OCI-M2 (cell line): Measurements from ENCODE around the gene SMC4.
"Not testable (repeated sequence)": the region's sequence is repeated elsewhere in the genome, so short reads cannot be mapped to it uniquely, and the experiment has no call there.

Experiments
- DNase-seq: peaks from one replicate; lab custom pipeline; 2025; ENCODE audit not compliant: unreplicated experiment; lab: John Stamatoyannopoulos, UW

SMC4 gene

DNA sequence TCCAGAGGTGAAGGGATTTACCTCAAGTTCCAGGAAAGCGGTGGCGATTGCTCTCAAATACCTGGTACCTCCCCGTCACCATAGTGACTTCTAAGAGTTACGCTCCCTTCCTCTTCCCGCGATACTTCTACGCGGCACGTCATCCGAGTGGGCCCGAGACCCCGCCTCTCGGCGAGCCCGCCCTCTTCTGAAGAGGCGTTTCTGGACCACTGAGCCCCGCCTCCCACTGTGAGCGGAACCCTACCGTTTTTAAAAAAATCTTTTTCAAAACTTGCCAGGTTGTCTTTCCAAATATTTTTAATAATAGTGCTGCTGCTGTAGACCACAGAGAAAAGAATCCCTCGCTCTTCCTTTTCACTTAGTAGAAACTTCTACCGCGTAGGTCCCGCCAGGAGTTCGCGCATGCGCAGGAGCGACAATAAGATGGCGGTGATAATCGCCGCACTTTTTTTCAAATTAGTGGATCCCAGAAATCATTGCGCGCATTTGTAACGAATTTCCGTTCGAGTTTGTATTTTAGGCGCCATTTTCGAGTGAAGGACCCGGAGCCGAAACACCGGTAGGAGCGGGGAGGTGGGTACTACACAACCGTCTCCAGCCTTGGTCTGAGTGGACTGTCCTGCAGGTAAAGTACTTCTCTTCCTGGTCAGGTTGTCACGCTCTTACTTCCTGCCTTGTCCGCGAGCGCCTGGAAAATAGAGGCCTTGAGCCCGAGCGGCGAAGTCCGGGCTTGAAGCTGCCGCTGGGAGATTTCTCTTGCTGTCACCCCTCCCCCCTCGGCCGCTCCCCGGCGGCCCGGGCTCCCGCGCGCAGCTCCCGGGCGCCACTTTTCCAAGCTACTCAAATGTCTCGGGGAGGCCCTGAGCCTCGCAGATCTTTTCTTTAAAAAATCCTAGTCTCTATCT, at the start of gene SMC4, which contains the start of gene IFT80:
Gene SMC4 (plus strand): TSS at position 526 of the 905 bp plus-strand sequence. CDS start 1,177 bp downstream, outside the sequence.
Gene IFT80 (minus strand): TSS at position 101 of the 905 bp plus-strand sequence. CDS start 14,625 bp downstream, outside the sequence.
- DNase-seq = peak; percentile 62

DNA sequence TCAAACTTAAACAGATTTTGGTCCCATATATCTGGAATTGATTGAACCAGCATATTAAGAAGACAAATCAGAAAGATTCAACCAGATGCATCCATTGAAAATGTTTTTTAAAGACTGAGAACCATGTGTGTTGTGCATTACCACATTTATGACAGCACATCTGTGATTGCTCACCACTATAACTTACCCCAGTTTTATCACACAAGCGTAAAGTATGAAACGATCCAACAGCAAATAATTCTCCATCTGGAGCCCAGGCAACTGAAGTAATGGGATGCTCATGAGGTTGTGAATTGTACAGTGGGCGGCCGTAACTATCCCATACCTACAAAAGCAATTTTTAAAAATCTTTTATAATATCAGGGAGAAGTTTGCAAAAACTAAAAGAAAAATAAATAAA, 43.6 kb upstream of the SMC4 start:
- DNase-seq = no peak

DNA sequence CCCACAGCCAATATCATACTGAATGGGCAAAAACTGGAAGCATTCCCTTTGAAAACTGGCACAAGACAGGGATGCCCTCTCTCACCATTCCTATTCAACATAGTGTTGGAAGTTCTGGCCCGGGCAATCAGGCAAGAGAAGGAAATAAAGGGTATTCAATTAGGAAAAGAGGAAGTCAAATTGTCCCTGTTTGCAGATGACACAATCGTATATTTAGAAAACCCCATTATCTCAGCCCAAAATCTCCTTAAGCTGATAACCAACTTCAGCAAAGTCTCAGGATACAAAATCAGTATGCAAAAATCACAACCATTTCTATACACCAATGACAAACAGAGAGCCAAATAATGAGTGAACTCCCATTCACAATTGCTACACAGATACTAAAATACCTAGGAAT, 36.6 kb upstream of the SMC4 start:
- DNase-seq = not testable (repeated sequence)

DNA sequence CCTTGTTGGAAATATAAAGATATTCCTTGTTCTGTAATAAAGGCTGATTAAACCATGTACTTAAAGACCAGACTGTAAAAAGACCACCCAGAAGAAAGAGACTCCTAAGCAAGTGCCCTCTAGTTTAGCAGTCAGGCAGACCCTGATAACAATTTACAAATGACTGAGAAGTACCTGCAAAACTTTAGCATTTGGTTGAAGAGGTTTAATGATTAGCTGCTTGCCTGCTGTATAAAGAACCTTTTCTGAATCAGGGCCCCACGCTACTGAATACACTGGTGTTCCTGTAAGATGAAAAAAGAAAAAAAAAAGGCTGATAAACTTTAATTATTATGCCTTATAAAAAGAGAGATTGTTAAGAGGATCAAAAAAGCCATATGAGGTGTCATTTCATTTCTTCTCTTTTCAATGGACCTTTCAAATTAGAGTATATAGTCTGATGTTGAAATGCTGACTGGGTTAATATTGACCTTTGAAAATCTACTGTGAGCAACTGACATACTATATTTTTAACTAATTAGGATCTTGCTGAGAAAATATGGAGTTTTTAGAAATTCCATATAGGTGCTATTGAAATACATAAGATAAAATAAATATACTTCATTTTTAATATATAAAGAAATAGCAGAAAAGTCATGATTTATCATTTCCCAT, 33.5 kb upstream of the SMC4 start:
- DNase-seq = no peak

DNA sequence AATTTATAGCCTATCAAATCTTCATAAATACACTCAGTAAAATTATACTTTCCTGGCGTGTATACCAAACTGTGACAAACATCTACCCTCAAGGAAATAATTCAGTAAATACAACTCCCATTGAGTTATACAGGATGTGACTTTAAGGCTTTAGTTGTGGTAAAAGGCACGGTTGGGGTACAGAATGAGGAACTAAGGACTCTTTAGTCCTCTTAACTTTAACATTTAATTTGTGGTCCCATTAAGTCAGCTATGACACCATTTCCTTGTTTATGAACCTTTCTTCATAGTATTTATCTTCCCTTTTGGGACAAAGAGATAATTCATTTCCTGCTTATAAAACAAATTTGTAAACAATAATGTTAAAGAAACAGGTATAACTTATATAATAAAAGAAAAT, 30.6 kb upstream of the SMC4 start:
- DNase-seq = no peak

DNA sequence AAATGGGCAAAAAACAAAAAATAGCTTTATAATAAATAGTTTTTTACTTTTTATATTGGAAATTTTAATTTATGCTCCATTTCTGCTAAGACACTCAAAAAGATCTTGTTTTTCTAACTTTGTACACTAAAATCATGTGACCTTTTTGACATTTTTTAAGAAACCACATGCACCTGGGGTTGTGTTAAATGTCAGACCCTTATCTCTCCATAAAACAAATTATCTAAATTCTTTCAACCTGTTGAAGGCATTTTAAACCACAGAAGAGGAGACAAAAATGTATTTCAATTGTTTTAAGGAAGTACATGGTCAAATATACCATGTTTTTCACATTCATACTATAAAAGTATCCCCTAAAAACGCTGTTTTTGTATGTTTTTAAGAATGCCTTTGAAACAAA, 29.7 kb upstream of the SMC4 start:
- no peak for DNase-seq

DNA sequence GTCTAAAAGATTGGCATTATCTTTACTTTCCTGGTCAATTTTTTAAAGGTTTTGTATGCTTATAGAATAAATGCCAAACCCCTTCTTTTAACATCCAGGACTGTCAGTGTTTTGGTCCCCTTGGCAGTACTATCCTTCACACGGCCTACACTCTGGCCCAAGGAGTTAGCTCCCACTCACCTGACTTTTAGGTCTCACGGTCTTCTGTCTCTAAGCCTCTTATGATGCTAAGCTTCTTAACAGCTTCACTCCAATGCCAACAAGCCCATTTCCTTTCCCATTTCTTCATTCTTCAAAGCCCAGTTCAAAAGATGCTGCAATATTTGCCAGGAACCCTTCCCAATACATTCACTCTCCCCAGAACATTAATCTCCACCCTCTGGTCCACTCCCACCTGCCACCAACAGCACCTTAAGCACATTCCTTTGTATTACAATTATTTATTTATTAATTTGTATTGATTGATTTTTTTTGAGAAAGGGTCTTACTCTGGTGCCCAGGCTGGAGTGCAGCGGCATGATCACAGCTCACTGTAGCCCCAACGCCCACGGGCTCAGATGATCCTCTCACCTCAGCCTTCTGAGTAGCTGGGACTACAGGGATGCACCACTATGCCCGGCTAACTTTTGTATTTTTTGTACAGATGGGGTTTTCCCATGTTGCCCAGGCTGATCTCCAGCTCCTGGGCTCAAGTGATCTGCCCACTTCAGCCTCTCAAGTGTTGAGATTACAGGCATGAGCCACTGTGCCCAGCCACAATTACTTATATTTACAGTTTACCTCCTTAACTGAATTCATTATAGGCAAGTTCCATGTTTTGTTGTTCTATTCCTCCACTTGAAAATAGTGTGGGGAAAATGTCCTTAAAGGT, 28.2 kb upstream of the SMC4 start:
- no peak for DNase-seq

DNA sequence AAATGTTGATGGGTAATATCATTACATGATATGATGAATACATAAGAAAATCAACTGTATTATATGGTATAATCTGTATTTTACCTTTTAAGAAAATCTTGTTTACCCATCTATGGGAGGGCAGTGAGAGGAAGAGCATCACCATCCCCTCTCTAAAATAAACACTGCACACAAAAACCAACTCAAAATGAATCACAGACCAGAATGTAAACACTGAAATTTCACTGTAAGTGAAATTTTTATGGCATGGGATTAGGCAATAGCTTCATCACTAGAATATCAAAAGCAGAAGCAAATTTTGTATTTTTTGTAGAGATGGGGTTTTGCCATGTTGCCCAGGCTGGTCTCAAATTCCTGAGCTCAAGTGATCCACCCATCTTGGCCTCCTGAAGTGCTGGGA, 26.7 kb upstream of the SMC4 start:
- DNase-seq = no peak

DNA sequence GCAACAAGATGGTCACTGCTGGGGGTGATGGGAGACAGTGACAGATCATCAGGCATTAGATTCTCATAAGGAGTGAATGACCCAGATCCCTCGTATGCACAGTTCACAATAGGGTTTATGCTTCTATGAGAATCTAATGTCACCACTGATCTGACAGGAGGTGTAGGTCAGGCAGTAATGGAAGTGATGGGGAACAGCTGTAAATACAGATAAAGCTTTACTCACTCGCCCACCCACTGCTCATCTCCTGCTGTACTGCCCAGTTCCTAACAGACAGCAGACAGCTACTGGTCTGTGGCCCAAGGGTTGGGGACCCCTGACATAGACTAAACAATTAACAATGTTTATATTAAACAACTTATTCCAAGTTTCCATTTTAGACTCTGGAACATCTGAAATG, 25.8 kb upstream of the SMC4 start:
- DNase-seq = no peak

DNA sequence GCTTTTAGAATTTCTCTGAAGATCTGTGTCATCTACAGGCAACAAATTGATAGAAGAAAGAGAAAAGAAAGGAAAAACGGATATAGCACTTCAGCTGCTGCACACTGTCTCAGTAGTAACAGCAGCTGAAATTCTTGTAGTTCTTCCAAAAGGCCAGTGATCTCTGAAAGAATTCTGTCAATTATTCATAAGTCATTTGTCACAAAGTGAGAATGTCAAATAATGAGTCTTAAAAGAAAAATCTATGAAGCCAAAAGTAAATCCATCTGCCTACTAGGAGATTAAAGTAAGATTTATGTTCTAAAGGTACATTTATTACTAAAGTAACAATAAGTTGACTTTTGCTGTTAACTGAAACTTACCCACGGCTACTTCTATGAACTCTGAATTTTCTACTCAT, 25.0 kb upstream of the SMC4 start:
- DNase-seq = no peak

DNA sequence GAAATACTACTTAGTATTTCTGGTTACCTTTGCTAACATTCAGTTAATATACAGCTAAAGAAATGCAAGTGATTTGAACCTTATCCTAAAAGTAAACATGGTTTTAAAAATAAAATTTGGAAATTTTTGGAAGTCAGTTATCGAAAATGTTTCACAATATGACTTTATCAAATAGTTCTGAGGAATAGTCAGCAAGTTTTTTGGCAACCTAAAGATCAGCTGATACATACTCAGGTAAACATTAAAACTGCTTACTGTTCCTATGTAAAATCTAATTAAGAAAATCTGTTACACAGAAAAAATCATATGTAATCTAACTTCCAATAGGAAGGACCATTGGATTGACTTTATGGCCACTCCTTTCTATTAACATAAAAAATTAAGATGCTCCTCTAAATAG, 24.5 kb upstream of the SMC4 start:
- no peak for DNase-seq

DNA sequence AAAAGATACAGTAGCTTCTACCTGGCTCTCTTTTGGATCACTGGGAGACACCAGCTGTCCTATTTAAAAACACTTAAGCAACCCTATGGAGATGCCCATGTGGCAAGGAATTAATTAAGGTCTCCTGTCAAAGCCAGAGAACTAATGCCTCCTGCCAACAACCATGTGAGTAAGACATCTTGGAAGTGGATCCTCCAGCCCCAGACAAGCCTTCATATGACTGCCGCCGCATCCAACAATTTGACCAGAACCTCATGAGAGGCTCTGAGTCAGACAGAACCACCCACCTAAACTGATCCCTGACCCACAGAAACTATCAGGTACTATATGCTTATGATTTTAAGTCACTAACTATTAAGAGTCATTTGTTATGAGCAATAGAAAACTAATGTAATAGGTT, 22.8 kb upstream of the SMC4 start:
- DNase-seq = no peak

DNA sequence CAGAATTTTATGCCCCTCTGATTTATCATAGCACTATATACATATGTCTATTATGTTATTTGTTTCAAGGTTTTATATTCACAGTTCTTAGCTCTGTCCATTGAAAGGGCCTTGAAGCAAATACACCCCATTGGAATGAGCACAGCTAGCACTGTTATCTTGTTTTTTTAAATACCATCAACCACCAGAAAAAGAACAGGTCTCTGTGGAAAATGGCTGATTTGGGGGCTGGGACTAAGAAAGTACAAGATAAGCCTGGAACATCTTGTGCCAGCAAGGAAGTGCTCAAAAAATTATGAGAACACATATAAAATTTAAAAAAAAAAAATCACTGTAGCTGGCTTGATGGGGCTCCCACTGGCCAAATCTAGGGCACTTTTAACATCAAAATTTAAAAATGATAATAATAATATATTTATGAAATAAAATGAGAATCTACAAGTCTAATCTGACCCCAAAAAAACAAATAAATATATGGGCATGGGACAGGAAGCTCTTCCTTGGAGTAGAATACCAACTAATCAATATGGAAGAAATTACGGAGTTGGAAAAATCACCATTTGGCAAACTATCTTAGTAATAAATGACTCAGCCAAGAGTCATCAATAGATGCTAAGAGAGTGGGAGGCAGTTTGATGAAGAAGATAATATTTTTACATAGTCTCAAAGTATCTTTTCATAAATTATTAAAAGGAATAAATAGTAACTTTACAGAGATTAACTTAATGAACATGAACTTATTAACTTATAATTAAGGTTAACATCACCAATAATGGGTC, 20.9 kb upstream of the SMC4 start:
- DNase-seq = no peak

DNA sequence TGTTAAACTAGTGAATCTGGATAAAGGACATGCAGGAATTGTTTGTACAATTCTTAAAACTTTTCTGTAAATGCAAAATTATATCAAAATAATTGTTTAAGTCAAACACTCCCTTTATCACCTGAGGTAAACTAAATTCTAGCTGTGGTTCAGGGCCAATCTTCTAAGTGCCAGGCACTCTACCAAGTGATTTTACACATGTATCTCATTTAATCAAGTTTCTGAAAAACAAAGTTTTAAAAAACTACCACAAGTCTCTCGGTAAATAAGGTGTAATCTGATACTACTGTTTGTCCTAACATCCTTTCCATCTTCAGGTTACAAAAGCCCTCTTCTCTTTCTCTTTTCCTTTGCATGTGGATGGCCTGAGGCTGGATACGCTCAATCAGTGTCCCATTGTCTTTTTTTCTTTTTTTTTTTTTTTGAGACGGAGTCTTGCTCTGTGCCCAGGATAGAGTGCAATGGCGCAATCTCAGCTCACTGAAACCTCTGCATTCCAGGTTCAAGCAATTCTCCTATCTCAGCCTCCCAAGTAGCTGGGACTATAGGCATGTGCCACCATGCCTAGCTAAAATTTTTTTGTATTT, 19.7 kb upstream of the SMC4 start:
- DNase-seq = no peak

DNA sequence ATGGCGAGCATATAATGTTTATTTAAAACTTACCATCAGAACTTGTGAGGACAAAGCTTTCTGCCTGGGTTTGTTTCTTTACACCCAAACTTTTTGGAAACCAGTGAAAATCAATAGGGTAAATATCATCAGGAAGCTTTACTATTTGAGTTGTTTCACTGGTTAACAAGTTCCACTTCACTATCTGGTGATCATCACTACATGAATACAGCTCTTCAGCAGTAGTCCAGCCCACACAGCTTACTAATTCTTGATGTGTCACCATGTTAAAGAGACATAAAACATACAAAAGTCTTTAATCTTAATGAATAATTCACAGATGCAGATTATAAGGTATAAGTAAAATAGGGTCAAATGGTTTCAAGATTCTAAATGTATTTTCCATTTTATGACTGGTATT, 18.0 kb upstream of the SMC4 start:
- DNase-seq = no peak

DNA sequence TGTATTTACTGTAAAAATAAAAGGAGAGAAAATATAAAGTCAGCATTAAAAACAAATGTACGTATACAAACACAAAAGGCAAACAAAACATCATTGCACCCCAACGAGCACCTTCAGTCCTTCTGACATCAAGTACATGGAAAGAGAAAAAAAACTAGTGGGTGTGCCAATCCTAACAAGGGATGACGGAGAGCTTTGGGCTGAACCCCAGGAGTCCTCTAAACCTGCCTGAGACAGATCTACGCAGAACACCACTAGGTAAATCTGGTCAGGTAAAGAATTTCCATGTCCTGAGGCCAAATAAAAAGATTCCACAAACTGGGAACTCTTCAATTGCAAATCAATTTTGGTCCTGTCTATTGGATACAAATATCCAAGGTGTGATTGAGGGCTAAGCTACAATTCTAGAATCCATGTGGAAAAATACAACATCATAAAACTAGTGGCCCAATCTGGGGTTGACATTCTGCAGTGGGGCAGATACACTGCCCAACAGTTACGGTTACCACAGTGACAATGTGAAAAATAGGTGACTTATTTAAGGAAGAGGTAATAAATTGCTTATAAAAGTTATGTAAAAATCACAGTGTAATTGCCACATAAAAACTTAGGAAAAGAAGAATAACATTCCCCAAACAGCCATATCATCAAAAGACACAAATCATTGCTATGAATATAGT, 14.7 kb upstream of the SMC4 start:
- no peak for DNase-seq

DNA sequence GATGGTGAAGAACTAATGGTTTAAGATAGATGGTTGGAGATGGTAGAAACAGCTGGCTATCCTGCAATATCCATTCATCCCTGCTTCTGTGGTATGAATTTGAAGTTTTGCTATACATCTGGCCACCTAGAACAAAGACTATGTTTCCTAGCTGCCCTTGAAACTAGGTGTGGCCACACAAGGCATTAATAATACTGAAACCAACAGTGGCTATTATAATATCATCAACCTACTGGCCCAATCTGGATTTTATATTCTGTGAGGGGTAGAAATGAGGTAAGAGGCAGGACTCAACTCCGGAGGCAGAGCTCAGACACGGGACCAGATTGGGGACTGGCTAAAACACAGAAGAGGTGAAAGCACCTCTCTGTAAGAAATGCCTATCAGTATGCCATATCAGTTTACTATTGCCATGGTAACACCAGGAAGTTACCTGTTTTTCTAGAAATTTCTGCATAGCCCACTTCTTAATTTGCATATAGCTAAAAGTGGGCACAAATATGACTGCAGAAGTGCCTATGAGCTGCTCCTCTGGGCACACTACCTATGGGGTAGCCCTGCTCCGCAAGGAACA, 8.8 kb upstream of the SMC4 start:
- DNase-seq = no peak

DNA sequence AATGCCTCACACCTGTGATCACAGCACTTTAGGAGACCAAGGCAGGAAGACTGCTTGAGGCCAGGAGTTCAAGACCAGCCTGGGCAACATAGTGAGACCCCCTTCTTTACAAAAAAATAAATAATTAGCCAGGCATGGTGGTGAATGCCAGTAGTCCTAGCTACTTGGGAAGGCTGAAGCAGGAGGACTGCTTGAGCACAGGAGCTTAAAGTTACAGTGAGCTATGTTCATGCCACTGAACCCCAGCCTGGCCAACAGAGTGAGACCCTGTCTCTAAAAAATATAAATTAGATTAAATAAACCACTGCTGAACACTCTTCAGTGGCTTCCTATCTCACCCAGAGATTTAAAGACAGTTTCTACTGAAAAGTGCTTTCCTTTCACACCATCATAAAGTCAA, 6.7 kb upstream of the SMC4 start:
- DNase-seq = no peak

DNA sequence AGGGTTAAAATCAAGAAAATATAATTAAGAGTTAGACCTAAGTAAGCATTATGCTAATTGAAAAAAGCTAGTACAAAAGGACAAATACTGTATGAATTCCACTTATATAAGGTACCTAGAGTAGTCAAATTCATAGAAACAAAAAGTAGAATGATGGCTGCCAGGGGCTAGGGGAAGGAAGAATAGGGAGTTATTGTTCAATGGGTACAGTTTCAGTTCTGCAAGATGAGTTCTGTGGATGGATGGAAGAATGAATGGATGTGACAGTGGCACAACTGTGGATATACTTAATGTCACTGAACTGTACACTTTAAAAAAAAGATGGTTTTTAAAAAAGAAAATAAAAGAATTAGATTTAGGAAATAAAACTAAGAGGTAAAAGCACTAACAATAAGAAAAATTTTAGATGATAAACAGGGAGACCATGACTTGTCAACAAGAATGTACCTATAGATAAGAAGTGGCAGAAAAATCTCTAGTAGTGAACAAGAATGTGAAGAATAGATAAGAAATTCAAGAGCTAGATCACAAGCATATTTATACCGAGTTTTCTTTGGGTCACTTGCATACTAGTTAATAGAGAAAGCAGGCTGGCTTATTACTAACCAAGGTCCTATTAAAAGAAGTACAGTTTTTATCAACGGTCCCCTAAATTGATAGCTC, 6.0 kb upstream of the SMC4 start:
- no peak for DNase-seq
